MM.1S (cell line): ENCODE results near the gene TMEM114.
"Not testable (repeated sequence)": the region's sequence is repeated elsewhere in the genome, so short reads cannot be mapped to it uniquely, and the experiment has no call there.

ENCODE experiments used
- CTCF ChIP-seq: fragments of 300-600 bp; sonication (generic); IDR thresholded peaks from 2 replicates; pipeline ENCODE4 v1.5.1; 2016; ENCODE audit warnings: antibody characterized with exemption, low read length, mixed read lengths
- EZH2phosphoT487 ChIP-seq: fragments of 300-600 bp; sonication (generic); IDR thresholded peaks from 2 replicates; pipeline ENCODE4 v1.6.1; 2018; ENCODE audit warnings: antibody characterized with exemption, low read length

DNA sequence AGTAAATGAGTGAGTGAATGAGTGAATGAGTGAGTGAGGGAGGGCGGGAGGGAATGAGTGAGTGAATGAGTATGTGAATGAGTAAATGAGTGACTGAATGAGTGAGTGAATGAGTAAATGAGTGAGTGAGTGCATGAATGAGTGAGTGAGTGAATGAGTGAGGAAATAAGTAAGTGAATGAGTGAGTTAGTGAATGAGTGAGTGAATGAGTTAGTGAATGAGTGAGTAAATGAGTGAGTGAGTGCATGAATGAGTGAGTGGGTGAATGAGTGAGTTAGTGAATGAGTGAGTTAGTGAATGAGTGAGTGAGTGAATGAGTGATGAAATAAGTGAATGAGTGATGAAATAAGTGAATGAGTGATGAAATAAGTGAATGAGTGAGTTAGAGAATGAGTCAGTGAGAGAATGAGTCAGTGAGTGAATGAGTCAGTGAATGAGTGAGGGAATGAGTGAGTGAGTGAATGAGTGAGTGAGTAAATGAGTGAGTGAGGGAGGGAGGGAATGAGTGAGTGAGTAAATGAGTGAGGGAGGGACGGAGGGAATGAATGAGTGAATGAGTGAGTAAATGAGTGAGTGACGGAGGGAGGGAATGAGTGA is 26.3 kb downstream of the TMEM114 start:
- TF ChIP-seq CTCF, EZH2phosphoT487: not testable (repeated sequence)
